ENCODE data around the gene PRSS56.

GRCh38 chr2:232483311-232483922 is 36.8 kb upstream of the PRSS56 start:
- TF ChIP-seq ZFX (IDR thresholded peaks at IDR 0.05; ENCODE audit: borderline replicate concordance) (no peak), CTCF (IDR thresholded peaks at IDR 0.05) (no peak)
